LNCAP (cell line): ENCODE results near the gene GFI1B.

ENCODE experiments used
- CTCF ChIP-seq: fragments of 450-650 bp; IDR thresholded peaks from 2 replicates; pipeline ENCODE4 v1.5.1; 2017; ENCODE audit warnings: mild to moderate bottlenecking

The GFI1B gene

GRCh38 chr9:132989414-132989996 lies 11.0 kb downstream of the GFI1B start:
- no peak for TF ChIP-seq CTCF

- TF ChIP-seq CTCF, result no peak
Observed at GRCh38 chr9:132990781-132991180, 12.3 kb downstream of the GFI1B start.

GRCh38 chr9:132991351-132992300 lies 13.1 kb downstream of the GFI1B start:
- no peak for TF ChIP-seq CTCF

GRCh38 chr9:132993511-132993939 lies 15.0 kb downstream of the GFI1B start:
- TF ChIP-seq CTCF, result no peak

GRCh38 chr9:132994410-132995120 lies 16.1 kb downstream of the GFI1B start:
- TF ChIP-seq CTCF, result no peak

- TF ChIP-seq CTCF, result no peak
Observed at GRCh38 chr9:132995121-132995420, 16.6 kb downstream of the GFI1B start.

- no peak for TF ChIP-seq CTCF
Observed at GRCh38 chr9:132995879-132996278, 17.4 kb downstream of the GFI1B start.
